ENCODE results near the gene PIRT. TPM values are rescaled to one million over a fixed set of nuclear protein-coding genes. Genes with fewer than 3 reads are reported as not detected.

PIRT gene
- polyA plus RNA-seq, 3 donors, result not detected

DNA sequence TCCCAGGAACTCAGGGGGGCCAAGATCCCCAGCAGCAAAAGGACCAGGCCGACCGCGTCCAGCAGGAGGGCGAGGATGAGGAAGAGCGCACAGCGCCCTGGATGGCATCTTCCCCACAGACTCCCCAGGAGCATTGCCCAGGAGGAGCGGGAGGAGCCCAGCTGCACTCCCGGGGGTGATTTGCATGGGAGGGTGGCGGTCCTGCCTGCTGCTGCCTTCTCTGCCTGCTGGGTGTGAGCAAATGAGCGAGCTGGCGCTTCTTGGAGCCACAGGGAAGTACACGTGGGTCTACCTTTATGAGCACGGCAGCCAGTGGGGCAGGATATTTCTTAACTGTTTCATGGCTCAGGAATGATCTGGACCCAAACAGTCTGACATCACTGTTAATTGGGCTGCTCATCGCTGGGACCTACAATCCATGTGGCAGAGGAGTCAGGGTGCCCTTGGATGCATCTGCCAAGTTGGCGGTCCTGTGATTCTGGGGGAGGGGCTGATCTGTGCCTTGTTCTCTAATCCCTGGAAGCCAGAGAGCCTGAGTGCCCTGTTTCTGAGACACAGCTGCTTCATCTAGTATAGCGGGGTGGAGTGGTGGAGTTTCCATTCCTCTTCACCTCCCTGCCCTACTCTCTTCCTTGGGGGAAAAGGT, 33.9 kb downstream of the PIRT start, which contains the start of gene TMEM238L:
TMEM238L (minus strand) TSS at position 270 of the 646 bp plus-strand sequence; CDS start at position 134, 136 bp downstream.
- TF ChIP-seq, protein P1, sequence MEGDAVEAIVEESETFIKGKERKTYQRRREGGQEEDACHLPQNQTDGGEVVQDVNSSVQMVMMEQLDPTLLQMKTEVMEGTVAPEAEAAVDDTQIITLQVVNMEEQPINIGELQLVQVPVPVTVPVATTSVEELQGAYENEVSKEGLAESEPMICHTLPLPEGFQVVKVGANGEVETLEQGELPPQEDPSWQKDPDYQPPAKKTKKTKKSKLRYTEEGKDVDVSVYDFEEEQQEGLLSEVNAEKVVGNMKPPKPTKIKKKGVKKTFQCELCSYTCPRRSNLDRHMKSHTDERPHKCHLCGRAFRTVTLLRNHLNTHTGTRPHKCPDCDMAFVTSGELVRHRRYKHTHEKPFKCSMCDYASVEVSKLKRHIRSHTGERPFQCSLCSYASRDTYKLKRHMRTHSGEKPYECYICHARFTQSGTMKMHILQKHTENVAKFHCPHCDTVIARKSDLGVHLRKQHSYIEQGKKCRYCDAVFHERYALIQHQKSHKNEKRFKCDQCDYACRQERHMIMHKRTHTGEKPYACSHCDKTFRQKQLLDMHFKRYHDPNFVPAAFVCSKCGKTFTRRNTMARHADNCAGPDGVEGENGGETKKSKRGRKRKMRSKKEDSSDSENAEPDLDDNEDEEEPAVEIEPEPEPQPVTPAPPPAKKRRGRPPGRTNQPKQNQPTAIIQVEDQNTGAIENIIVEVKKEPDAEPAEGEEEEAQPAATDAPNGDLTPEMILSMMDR (IDR thresholded peaks at IDR 0.05), result no peak

DNA sequence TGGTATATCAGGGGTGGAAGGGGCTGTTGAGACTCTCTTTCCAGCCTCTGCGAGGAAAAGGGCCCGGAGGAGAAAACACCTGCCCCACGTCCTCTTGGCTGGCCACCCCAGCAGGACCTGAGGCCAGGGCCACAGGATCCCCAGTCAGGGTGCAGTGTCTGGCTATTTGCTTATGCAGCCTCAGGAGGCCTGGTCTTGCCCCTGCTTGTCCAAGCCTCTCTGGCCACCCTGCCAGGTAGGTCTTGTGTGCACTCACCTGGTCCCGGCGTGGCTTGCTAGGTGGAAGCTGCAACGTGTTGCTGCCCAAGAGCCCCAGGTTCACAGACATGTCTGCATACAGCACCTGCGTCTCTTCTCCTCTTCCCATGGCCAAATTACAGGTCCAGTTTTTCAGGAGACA, 34.5 kb downstream of the PIRT start:
- DNase-seq, result no peak
- H3K4me3 ChIP-seq (replicated peaks in 1 of 3; ENCODE audit: low read depth in 2 of 3, low read length in 3 of 3), result no peak overlapping the region
- Mint-ChIP-seq H3K36me3 (no peaks in the 10 kb centered on the region), H3K4me1 (peaks cover 9% of the 10 kb centered on the region), H3K27ac (no peak overlapping the region), H3K9me3 (peaks cover 0 to 1% (median 0%) of the 10 kb centered on the region in 7 donors), H3K27me3 (ENCODE audit: low read depth in 3 of 3) (peaks cover 0 to 4% (median 0%) of the 10 kb centered on the region in 3 donors), H3K4me3 (no peak overlapping the region)
- TF ChIP-seq, protein P1 (IDR thresholded peaks at IDR 0.05), result no peak
- no peak overlapping the region for H2AFZ ChIP-seq (ENCODE audit: insufficient read depth, low read depth, low read length, poor library complexity, severe bottlenecking)
- no peak overlapping the region for H3K9ac ChIP-seq (ENCODE audit: insufficient read depth, low read length, poor library complexity, severe bottlenecking)
- H3K79me2 ChIP-seq (ENCODE audit: insufficient read depth, low read length), result no peaks in the 10 kb centered on the region
- no peaks in the 10 kb centered on the region for H3K4me1 ChIP-seq (ENCODE audit: control insufficient read depth in 1 of 2, insufficient read depth in 2 of 2, low read length in 2 of 2)
- intact Hi-C loops (cut with micrococcal nuclease), result no loop called here
- H4K20me1 ChIP-seq (ENCODE audit: insufficient read depth, low read length), result no peaks in the 10 kb centered on the region
- H3K9me3 ChIP-seq (replicated peaks in 1 of 2; ENCODE audit: control insufficient read depth in 1 of 2, insufficient read depth in 1 of 2, low read length in 2 of 2), result no peaks in the 10 kb centered on the region
- no peak overlapping the region for H3K4me2 ChIP-seq (replicated peaks; ENCODE audit: extremely low read depth, low read length, poor library complexity, severe bottlenecking)
- no peaks in the 10 kb centered on the region for H3K27me3 ChIP-seq (ENCODE audit: control insufficient read depth in 2 of 2, insufficient read depth in 2 of 2, low read length in 2 of 2)
- H3K27ac ChIP-seq (ENCODE audit: low read depth in 1 of 2, low read length in 2 of 2), result no peak overlapping the region
- H3K36me3 ChIP-seq (replicated peaks in 1 of 2; ENCODE audit: control insufficient read depth in 1 of 2, insufficient read depth in 2 of 2, low read length in 2 of 2), result no peaks in the 10 kb centered on the region
- WGBS (ENCODE audit: insufficient coverage), result 97% methylated on average over 6 of the region's 7 CpGs

More for the DNA sequence above, 33.9 kb downstream of the PIRT start, which contains the start of gene TMEM238L:
- H3K9me3 Mint-ChIP-seq, result peaks cover 0 to 1% (median 0%) of the 10 kb centered on the region in 7 donors
- Histone ChIP-seq H3K79me2 (ENCODE audit: insufficient read depth, low read length) (no peaks in the 10 kb centered on the region), H3K36me3 (replicated peaks in 1 of 2; ENCODE audit: control insufficient read depth in 1 of 2, insufficient read depth in 2 of 2, low read length in 2 of 2) (no peaks in the 10 kb centered on the region), H3K27me3 (ENCODE audit: control insufficient read depth in 2 of 2, insufficient read depth in 2 of 2, low read length in 2 of 2) (no peaks in the 10 kb centered on the region), H4K20me1 (ENCODE audit: insufficient read depth, low read length) (no peaks in the 10 kb centered on the region), H2AFZ (ENCODE audit: insufficient read depth, low read depth, low read length, poor library complexity, severe bottlenecking) (no peak within 1 kb of the TSS), H3K4me2 (replicated peaks; ENCODE audit: extremely low read depth, low read length, poor library complexity, severe bottlenecking) (no peak within 1 kb of the TSS), H3K9ac (ENCODE audit: insufficient read depth, low read length, poor library complexity, severe bottlenecking) (no peak within 1 kb of the TSS), H3K4me1 (ENCODE audit: control insufficient read depth in 1 of 2, insufficient read depth in 2 of 2, low read length in 2 of 2) (no peaks in the 10 kb centered on the region), H3K4me3 (replicated peaks in 1 of 3; ENCODE audit: low read depth in 2 of 3, low read length in 3 of 3) (no peak within 1 kb of the TSS), H3K9me3 (replicated peaks in 1 of 2; ENCODE audit: control insufficient read depth in 1 of 2, insufficient read depth in 1 of 2, low read length in 2 of 2) (no peaks in the 10 kb centered on the region), H3K27ac (ENCODE audit: low read depth in 1 of 2, low read length in 2 of 2) (no peak within 1 kb of the TSS)
- H3K4me3 Mint-ChIP-seq, result no peak within 1 kb of the TSS
- no peak within 1 kb of the TSS for H3K27ac Mint-ChIP-seq
- intact Hi-C loops (cut with micrococcal nuclease), result no loop called here
- DNase-seq, result no peak
- peaks cover 0 to 4% (median 0%) of the 10 kb centered on the region in 3 donors for H3K27me3 Mint-ChIP-seq (ENCODE audit: low read depth in 3 of 3)
- WGBS (ENCODE audit: insufficient coverage), result 84% methylated on average over 8 of the region's 16 CpGs
- peaks cover 9% of the 10 kb centered on the region for H3K4me1 Mint-ChIP-seq
- H3K36me3 Mint-ChIP-seq, result no peaks in the 10 kb centered on the region

Data from CD14-positive monocyte (primary cell).